Measurements from ENCODE around the gene OXTR. TPM values are rescaled to one million over a fixed set of nuclear protein-coding genes. Genes with fewer than 3 reads are reported as not detected.

The OXTR gene
- total and polyA plus RNA-seq, 2 of the 4 experiments (the other 2 are of a cell fraction): 42.8 to 56.1 TPM

DNA sequence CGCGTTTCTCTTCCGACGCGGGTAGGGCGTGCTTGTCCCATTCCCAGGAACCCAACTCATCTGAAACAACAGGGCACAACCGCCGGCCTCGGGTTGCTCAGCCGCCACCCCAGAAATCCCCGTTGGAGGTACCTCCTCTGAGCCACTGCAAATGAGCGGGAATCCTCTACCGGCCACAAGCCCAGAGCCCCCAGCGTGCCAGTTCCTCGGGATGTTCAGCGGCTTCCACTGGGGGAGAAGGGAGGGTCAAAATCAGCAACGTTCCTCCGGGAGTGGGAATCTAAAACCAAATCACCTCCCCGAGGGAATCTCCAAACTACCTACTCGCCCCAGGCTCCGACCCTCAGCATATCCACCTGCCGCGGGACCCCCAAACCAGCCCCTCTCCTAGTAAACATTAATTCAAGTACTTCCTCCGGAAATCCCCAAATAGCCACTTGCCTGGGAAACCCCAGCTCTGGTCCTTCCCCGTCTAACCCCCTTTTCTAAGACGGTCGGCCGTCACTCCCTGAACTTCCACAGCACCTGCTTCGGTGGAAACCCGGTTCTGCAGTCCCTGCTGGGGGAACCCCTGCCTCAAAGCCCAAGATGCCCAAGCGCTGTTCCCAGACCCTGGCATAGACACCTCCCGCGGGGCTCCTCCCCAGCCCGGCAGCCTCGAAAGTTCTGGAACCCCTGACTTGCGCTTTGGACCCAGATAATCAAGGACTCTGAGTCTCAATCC, 887 bp downstream of the OXTR start (continued):
- no peak for TF ChIP-seq USF2 (IDR thresholded peaks at IDR 0.05; ENCODE audit: low read depth, low read length)
- no peak for TF ChIP-seq MXI1 (IDR thresholded peaks at IDR 0.05; ENCODE audit: borderline replicate concordance, low read depth, low read length)

Data from IMR-90 (cell line).